Transverse colon (tissue), 4 donors: Measurements from ENCODE around the gene DNAJB13. TPM values are rescaled to one million over a fixed set of nuclear protein-coding genes. Genes with fewer than 3 reads are reported as not detected.

Source experiments
- DNase-seq: peaks from one replicate; pipeline ENCODE4 v3.0.0-alpha.2; 2019
- H3K27ac ChIP-seq, 4 donors: fragments of 200-600 bp; sonication (generic); 2 replicates each; pipeline ENCODE4 v1.5.1; 2016 to 2018; ENCODE audit warnings: inconsistent platforms in 4 of 4
- H3K27me3 ChIP-seq: fragments of 200-600 bp; sonication (generic); 2 replicates; pipeline ENCODE4 v1.5.1; 2017; ENCODE audit warnings: inconsistent platforms
- H3K36me3 ChIP-seq, 4 donors: fragments of 200-600 bp; sonication (generic); 2 replicates each; pipeline ENCODE4 v1.5.1; 2017 to 2019; ENCODE audit warnings: inconsistent platforms in 4 of 4
- H3K4me1 ChIP-seq, 4 donors: fragments of 200-600 bp; sonication (generic); 2 replicates each; pipeline ENCODE4 v1.5.1; 2017 to 2020; ENCODE audit warnings: inconsistent platforms in 4 of 4
- H3K4me3 ChIP-seq, 4 donors: fragments of 200-600 bp; sonication (generic); 1 replicate in 1 of 4; 2 replicates in 3 of 4; pipeline versions ENCODE4 v1.5.1 to v1.6.1; 2017 to 2019; ENCODE audit warnings: inconsistent platforms in 4 of 4
- H3K9me3 ChIP-seq, 2 donors: fragments of 200-600 bp; sonication (generic); 2 replicates each; pipeline ENCODE4 v1.5.1; 2017 to 2019; ENCODE audit warnings: inconsistent platforms in 2 of 2
- EP300 ChIP-seq: sonication (generic); formaldehyde crosslinking; IDR thresholded peaks from one replicate; pipeline ENCODE4 v1.6.1; 2017; ENCODE audit warnings: antibody characterized with exemption, low read depth
- POLR2A ChIP-seq: fragments of 450-650 bp; IDR thresholded peaks from one replicate; pipeline ENCODE4 v1.6.1; 2016; ENCODE audit warnings: antibody characterized with exemption, mild to moderate bottlenecking, moderate library complexity
- POLR2AphosphoS5 ChIP-seq, 3 donors: sonication (generic); formaldehyde crosslinking; IDR thresholded peaks; one replicate each; pipeline ENCODE4 v1.6.1; 2016; ENCODE audit warnings: antibody characterized with exemption in 3 of 3
- whole genome bisulfite sequencing, 2 donors: methylation state at CpG; one replicate each; pipeline ENCODE4 v1.1.5; 2018; ENCODE audit warnings: low coverage in 1 of 2; 5-methylcytosine and 5-hydroxymethylcytosine counted together
- in situ Hi-C, 4 donors: fragments of 200-750 bp; cut with MboI; loops; one replicate each; pipeline versions ENCODE4 v1.15.0 to v1.15.1; 2017; ENCODE audit warnings: low sequenced_read_pairs in 3 of 4, low pct_ligation_motif_present in 1 of 4, low pct_unique_long_range_greater_than_20kb in 1 of 4
- intact Hi-C: fragments of 100-400 bp; cut with DNase I; formaldehyde crosslinking; loops from one replicate; pipeline ENCODE4 v1.15.1; 2023; ENCODE audit warnings: low total_unique reads
- total RNA-seq, 4 donors: library from RNA; depleted of rRNA; stranded (reverse); fragments of >200 nt; gene quantifications; one replicate each; pipeline ENCODE4 v1.1.0, GENCODE V29; 2016
- TF ChIP-seq, protein P1 (sequence below), 5 experiments: fragments of 200-600 bp in 3 of 5; fragments of 450-650 bp in 2 of 5; sonication (generic) in 3 of 5; IDR thresholded peaks; 1 replicate in 2 of 5; 2 replicates in 3 of 5; pipeline ENCODE4 v1.5.1; 2016 to 2017; ENCODE audit warnings: antibody characterized with exemption in 5 of 5, inconsistent platforms in 3 of 5, mild to moderate bottlenecking in 2 of 5, moderate library complexity in 1 of 5

DNAJB13 gene
- total RNA-seq, 4 donors from 2014 or later: not detected

DNA sequence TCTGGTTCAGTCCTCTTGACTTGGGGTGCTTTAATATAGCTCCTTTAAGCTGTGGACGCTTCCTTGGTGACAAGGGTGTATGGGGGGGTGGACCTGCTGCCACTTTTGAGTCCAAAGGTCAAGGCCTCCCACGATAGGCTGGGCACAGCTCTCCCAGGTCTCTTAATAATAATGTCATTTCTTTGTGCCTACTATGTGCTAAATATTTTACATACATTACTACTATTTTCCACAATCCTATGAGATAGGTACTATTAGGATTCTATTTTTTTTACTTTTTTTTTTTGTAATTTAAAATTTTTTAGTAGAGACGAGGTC lies 58.4 kb downstream of the DNAJB13 start:
- intact Hi-C loops: no loop called here
- H3K4me3 ChIP-seq: no peak overlapping the region
- no peak for DNase-seq
- peaks cover 0 to 11% (median 0%) of the 10 kb centered on the region in 4 donors for H3K4me1 ChIP-seq
- no peaks in the 10 kb centered on the region for H3K27me3 ChIP-seq
- no peaks in the 10 kb centered on the region for H3K36me3 ChIP-seq
- 72 to 84% methylated on average over 3 of the region's 3 CpGs for WGBS, 2 donors
- H3K27ac ChIP-seq: no peak overlapping the region
- in situ Hi-C loops: no loop called here
- H3K9me3 ChIP-seq: no peaks in the 10 kb centered on the region
- no peak for TF ChIP-seq EP300
- no peak for TF ChIP-seq POLR2A
- TF ChIP-seq POLR2AphosphoS5 (IDR thresholded peaks at IDR 0.05): no peak
- TF ChIP-seq, protein P1, sequence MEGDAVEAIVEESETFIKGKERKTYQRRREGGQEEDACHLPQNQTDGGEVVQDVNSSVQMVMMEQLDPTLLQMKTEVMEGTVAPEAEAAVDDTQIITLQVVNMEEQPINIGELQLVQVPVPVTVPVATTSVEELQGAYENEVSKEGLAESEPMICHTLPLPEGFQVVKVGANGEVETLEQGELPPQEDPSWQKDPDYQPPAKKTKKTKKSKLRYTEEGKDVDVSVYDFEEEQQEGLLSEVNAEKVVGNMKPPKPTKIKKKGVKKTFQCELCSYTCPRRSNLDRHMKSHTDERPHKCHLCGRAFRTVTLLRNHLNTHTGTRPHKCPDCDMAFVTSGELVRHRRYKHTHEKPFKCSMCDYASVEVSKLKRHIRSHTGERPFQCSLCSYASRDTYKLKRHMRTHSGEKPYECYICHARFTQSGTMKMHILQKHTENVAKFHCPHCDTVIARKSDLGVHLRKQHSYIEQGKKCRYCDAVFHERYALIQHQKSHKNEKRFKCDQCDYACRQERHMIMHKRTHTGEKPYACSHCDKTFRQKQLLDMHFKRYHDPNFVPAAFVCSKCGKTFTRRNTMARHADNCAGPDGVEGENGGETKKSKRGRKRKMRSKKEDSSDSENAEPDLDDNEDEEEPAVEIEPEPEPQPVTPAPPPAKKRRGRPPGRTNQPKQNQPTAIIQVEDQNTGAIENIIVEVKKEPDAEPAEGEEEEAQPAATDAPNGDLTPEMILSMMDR (IDR thresholded peaks at IDR 0.05): no peak

DNA sequence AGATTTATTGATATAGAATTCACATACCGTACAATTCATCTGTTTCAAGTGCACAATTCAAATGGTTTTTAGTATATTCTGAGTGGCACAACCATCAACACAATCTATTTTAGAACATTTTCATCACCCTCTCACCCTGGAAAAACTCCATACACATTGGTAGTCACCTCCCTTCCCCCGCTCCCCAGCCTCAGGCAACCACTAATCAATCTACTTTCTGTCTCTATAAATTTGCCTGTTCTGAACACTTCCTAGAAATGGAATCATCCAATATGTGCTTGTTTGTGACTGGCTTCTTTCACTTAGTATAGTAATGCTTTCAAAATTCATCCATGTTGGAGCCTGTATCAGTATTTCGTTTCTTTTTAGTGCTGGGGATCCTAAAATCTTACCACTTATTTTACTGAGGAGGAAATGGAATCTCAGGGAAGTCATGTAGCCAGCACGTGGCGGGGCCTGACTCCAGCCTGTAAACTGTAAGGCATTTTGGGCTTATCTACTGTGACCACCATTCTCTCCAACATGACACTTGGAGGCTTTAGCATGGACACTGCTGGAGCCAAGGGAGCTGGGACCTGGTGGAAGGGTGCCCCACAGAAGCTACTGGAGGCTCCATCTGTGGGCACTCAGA lies 59.0 kb downstream of the DNAJB13 start:
- H3K27me3 ChIP-seq: no peaks in the 10 kb centered on the region
- no peaks in the 10 kb centered on the region for H3K9me3 ChIP-seq
- 92% methylated on average over 5 of the region's 5 CpGs for WGBS, 2 donors
- in situ Hi-C loops (no loop called here), intact Hi-C loops (no loop called here)
- DNase-seq: no peak
- no peaks in the 10 kb centered on the region for H3K36me3 ChIP-seq
- no peak overlapping the region for H3K4me3 ChIP-seq
- H3K4me1 ChIP-seq: peaks cover 0 to 7% (median 0%) of the 10 kb centered on the region in 4 donors
- TF ChIP-seq POLR2A (no peak), EP300 (no peak), POLR2AphosphoS5 (IDR thresholded peaks at IDR 0.05) (no peak)
- TF ChIP-seq, protein P1 (IDR thresholded peaks at IDR 0.05): no peak
- no peak overlapping the region for H3K27ac ChIP-seq

DNA sequence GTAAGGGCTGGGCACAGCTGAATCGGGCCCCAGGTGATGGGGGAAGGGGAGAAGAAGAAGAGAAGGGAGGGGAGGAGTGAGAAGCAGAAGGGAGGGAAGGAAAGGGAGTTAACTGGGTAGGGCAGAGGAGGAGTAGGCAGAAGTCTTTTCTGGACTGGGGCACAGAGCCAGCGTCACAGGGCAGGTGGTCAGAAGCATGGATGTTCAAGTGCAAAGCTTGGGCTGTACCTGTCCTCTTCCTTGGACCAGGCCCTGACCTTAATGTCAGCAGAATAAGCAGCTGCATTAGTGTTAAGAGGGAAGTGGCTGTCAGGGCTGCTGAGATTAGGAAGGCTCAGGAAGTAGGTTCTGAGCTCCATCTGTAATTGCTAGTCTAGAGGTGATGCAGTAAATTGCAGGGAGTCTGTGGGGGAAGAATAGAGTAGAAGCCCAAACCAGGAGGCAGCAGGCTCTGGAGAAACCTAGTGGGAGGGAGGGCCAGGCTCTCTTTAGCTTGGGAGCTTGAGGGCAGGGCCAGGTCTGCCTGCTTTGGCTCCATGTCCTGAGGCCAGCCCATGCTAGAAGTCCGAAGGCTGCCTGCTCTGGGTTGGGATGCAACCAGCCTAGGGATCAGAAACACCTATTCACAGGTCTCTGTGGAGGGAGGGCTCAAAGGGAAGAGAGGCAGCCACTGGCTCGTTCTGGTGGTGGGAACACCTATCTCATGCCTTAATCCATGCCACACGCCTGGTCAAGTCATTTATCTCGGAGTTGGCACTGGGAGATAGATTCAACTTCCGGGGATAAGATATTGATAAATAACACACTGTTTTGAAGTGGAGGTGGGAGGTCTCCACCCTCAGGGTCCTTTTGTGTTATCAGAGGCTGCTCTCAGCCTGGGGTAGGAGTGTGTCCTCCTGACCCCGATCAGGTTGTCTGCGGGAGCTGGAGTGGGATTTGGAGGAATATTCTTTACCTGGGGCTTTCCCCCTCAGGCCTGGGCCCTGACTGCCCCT lies 59.8 kb downstream of the DNAJB13 start:
- Histone ChIP-seq H3K36me3 (no peaks in the 10 kb centered on the region), H3K27me3 (no peaks in the 10 kb centered on the region), H3K9me3 (no peaks in the 10 kb centered on the region), H3K27ac (no peak overlapping the region), H3K4me3 (no peak overlapping the region), H3K4me1 (peaks cover 0 to 7% (median 0%) of the 10 kb centered on the region in 4 donors)
- in situ Hi-C loops (no loop called here), intact Hi-C loops (no loop called here)
- TF ChIP-seq EP300: no peak
- TF ChIP-seq POLR2A: no peak
- TF ChIP-seq, protein P1 (IDR thresholded peaks at IDR 0.05): no peak
- DNase-seq: no peak
- 93 to 100% methylated on average over 1 to 9 of the region's 9 CpGs for WGBS, 2 donors

DNA sequence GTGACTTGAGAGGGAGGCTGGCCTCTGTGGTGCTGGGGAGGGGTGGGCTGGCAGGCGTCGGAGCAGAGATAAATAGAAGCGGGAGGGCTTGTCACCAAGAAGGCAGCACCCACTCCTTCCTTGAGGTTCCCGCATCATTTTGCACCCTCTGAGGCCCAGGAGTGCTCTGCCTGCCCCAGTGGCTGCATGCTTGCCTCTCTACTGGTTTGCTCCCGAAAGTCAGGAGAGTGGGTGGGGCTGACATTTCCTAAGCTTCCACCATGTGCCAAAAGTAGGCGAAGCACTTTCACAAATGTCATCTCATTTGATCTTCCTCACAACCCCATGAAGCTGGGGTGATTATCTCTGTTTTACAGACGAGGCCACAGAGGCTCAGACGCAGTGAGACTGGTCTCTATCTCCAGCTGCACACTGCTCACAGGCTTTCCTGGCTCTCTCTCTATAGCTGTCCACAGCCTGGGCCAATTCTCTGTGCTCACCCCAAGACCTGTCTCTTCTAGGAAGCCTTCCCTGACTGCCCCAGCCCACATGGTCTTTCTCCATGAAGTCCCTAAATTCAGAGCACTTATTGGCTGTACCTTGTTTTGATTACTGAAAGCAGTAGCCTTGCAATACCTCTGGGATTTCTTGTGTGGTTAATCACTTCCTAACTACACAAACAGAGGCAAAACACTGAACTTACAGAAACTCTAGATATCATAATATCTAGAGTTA lies 60.7 kb downstream of the DNAJB13 start:
- WGBS, 2 donors: 77% methylated on average over 8 of the region's 8 CpGs; no CpG with 5 or more reads in 1 of the 2 donors

More for the DNA sequence above, 60.7 kb downstream of the DNAJB13 start:
- Histone ChIP-seq H3K4me3 (no peak overlapping the region), H3K27me3 (no peaks in the 10 kb centered on the region), H3K9me3 (no peaks in the 10 kb centered on the region), H3K36me3 (no peaks in the 10 kb centered on the region), H3K27ac (no peak overlapping the region), H3K4me1 (peaks cover 0 to 7% (median 2%) of the 10 kb centered on the region in 4 donors)
- in situ Hi-C loops: no loop called here
- intact Hi-C loops: no loop called here
- no peak for TF ChIP-seq EP300
- no peak for TF ChIP-seq POLR2A
- TF ChIP-seq POLR2AphosphoS5 (IDR thresholded peaks at IDR 0.05): no peak
- TF ChIP-seq, protein P1 (IDR thresholded peaks at IDR 0.05): no peak
- DNase-seq: no peak
